ENCODE data around the gene PSMB7.

PSMB7 gene

GRCh38 chr9:124373851-124374250 lies 41.4 kb downstream of the PSMB7 start:
- Histone ChIP-seq H3K4me1 (ENCODE audit: control insufficient read depth in 5 of 5, insufficient read depth in 5 of 5, low read length in 5 of 5) (peaks cover 0 to 22% (median 9%) of the 10 kb centered on the region in 5 donors), H3K27me3 (ENCODE audit: control insufficient read depth in 5 of 5, insufficient read depth in 4 of 5, low read length in 5 of 5) (no peaks in the 10 kb centered on the region), H3K36me3 (ENCODE audit: control insufficient read depth in 5 of 5, insufficient read depth in 5 of 5, low read length in 5 of 5) (peaks cover 0 to 8% (median 0%) of the 10 kb centered on the region in 5 donors), H3K9ac (ENCODE audit: low read length in 5 of 5) (no peak overlapping the region), H3K9me3 (ENCODE audit: control insufficient read depth in 5 of 5, low read length in 5 of 5) (no peaks in the 10 kb centered on the region), H3K4me3 (ENCODE audit: low read depth in 1 of 5, low read length in 5 of 5) (no peak overlapping the region), H3K27ac (ENCODE audit: low read depth, low read length) (no peak overlapping the region)

GRCh38 chr9:124373386-124373785 lies 41.9 kb downstream of the PSMB7 start:
- no peak overlapping the region for H3K4me3 ChIP-seq (ENCODE audit: low read depth in 1 of 5, low read length in 5 of 5)
- H3K9ac ChIP-seq (ENCODE audit: low read length in 5 of 5), result no peak overlapping the region
- H3K36me3 ChIP-seq (ENCODE audit: control insufficient read depth in 5 of 5, insufficient read depth in 5 of 5, low read length in 5 of 5), result peaks cover 0 to 7% (median 0%) of the 10 kb centered on the region in 5 donors
- H3K9me3 ChIP-seq (ENCODE audit: control insufficient read depth in 5 of 5, low read length in 5 of 5), result no peaks in the 10 kb centered on the region
- H3K27me3 ChIP-seq (ENCODE audit: control insufficient read depth in 5 of 5, insufficient read depth in 4 of 5, low read length in 5 of 5), result no peaks in the 10 kb centered on the region
- peaks cover 0 to 21% (median 9%) of the 10 kb centered on the region in 5 donors for H3K4me1 ChIP-seq (ENCODE audit: control insufficient read depth in 5 of 5, insufficient read depth in 5 of 5, low read length in 5 of 5)
- H3K27ac ChIP-seq (ENCODE audit: low read depth, low read length), result no peak overlapping the region

- Histone ChIP-seq H3K27ac (ENCODE audit: low read depth, low read length) (no peak overlapping the region), H3K4me3 (ENCODE audit: low read depth in 1 of 5, low read length in 5 of 5) (no peak overlapping the region), H3K36me3 (ENCODE audit: control insufficient read depth in 5 of 5, insufficient read depth in 5 of 5, low read length in 5 of 5) (peaks cover 0 to 12% (median 3%) of the 10 kb centered on the region in 5 donors)
Measured at GRCh38 chr9:124372038-124372437, 43.2 kb downstream of the PSMB7 start.

GRCh38 chr9:124370896-124371582 lies 44.2 kb downstream of the PSMB7 start:
- no peak overlapping the region for H3K9ac ChIP-seq (ENCODE audit: low read length in 5 of 5)
- H3K4me1 ChIP-seq (ENCODE audit: control insufficient read depth in 5 of 5, insufficient read depth in 5 of 5, low read length in 5 of 5), result peaks cover 0 to 5% (median 0%) of the 10 kb centered on the region in 5 donors
- no peak overlapping the region for H3K4me3 ChIP-seq (ENCODE audit: low read depth in 1 of 5, low read length in 5 of 5)
- no peaks in the 10 kb centered on the region for H3K27me3 ChIP-seq (ENCODE audit: control insufficient read depth in 5 of 5, insufficient read depth in 4 of 5, low read length in 5 of 5)
- no peak overlapping the region for H3K27ac ChIP-seq (ENCODE audit: low read depth, low read length)
- peaks cover 0 to 16% (median 6%) of the 10 kb centered on the region in 5 donors for H3K36me3 ChIP-seq (ENCODE audit: control insufficient read depth in 5 of 5, insufficient read depth in 5 of 5, low read length in 5 of 5)
- H3K9me3 ChIP-seq (ENCODE audit: control insufficient read depth in 5 of 5, low read length in 5 of 5), result no peaks in the 10 kb centered on the region

More at GRCh38 chr9:124372038-124372437, 43.2 kb downstream of the PSMB7 start:
- Histone ChIP-seq H3K4me1 (ENCODE audit: control insufficient read depth in 5 of 5, insufficient read depth in 5 of 5, low read length in 5 of 5) (peaks cover 0 to 10% (median 0%) of the 10 kb centered on the region in 5 donors), H3K9ac (ENCODE audit: low read length in 5 of 5) (no peak overlapping the region), H3K9me3 (ENCODE audit: control insufficient read depth in 5 of 5, low read length in 5 of 5) (no peaks in the 10 kb centered on the region), H3K27me3 (ENCODE audit: control insufficient read depth in 5 of 5, insufficient read depth in 4 of 5, low read length in 5 of 5) (no peaks in the 10 kb centered on the region)

DNA sequence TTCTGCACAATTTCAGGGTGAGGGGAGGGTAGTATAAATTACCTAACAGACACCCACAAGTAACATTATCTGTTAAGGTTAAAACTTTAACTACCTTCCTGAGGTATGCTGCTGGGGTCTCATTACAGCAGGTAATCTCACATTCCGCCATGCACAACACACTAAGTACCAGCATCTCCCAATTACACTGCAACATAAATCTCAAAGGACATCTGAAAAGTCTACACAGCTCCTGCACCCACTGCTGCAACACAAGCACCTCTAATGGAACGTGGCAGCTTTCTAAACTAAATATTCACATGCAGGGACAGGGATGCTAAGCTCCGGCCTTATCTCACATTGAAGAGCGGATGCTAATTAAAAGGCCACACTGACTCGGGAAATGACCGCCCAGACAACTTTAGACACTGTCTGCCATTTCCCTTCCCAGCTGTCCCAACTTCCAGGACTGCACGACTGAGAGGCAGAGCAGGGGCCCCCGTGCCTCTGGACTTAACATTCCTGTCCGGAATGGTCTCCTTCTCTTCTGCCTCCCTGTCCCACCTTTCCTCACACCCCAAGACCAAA lies 45.9 kb downstream of the PSMB7 start:
- Histone ChIP-seq H3K27me3 (ENCODE audit: control insufficient read depth in 5 of 5, insufficient read depth in 4 of 5, low read length in 5 of 5) (no peaks in the 10 kb centered on the region), H3K9ac (ENCODE audit: low read length in 5 of 5) (no peak overlapping the region), H3K36me3 (ENCODE audit: control insufficient read depth in 5 of 5, insufficient read depth in 5 of 5, low read length in 5 of 5) (peaks cover 0 to 15% (median 12%) of the 10 kb centered on the region in 5 donors), H3K9me3 (ENCODE audit: control insufficient read depth in 5 of 5, low read length in 5 of 5) (no peaks in the 10 kb centered on the region), H3K27ac (ENCODE audit: low read depth, low read length) (no peak overlapping the region), H3K4me3 (ENCODE audit: low read depth in 1 of 5, low read length in 5 of 5) (no peak overlapping the region), H3K4me1 (ENCODE audit: control insufficient read depth in 5 of 5, insufficient read depth in 5 of 5, low read length in 5 of 5) (peaks cover 0 to 5% (median 0%) of the 10 kb centered on the region in 5 donors)

DNA sequence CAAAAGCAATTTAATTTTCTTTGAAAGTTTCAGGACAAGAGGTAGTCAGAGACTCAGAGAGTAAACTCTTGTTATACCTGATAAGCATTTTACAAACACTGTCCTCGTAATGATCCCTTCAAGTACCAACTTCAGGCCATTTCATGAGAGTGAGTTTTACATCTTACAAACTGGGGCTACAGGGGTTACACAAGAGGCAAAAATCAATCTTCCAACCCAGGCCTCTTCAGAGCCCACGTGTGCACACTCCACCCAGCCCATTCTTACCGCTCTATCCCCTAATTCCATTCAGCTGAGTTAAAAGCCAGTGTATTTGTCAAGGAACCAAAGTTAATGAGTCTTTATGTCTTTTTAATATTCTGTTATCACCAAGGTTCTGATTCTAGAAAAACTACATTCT lies 46.5 kb downstream of the PSMB7 start:
- H3K36me3 ChIP-seq (ENCODE audit: control insufficient read depth in 5 of 5, insufficient read depth in 5 of 5, low read length in 5 of 5), result peaks cover 0 to 18% (median 13%) of the 10 kb centered on the region in 5 donors
- H3K9ac ChIP-seq (ENCODE audit: low read length in 5 of 5), result no peak overlapping the region
- no peaks in the 10 kb centered on the region for H3K9me3 ChIP-seq (ENCODE audit: control insufficient read depth in 5 of 5, low read length in 5 of 5)
- no peak overlapping the region for H3K27ac ChIP-seq (ENCODE audit: low read depth, low read length)
- no peak overlapping the region for H3K4me3 ChIP-seq (ENCODE audit: low read depth in 1 of 5, low read length in 5 of 5)
- H3K4me1 ChIP-seq (ENCODE audit: control insufficient read depth in 5 of 5, insufficient read depth in 5 of 5, low read length in 5 of 5), result peaks cover 0 to 5% (median 0%) of the 10 kb centered on the region in 5 donors
- H3K27me3 ChIP-seq (ENCODE audit: control insufficient read depth in 5 of 5, insufficient read depth in 4 of 5, low read length in 5 of 5), result no peaks in the 10 kb centered on the region

- H3K4me1 ChIP-seq (ENCODE audit: control insufficient read depth in 5 of 5, insufficient read depth in 5 of 5, low read length in 5 of 5), result peaks cover 0 to 3% (median 0%) of the 10 kb centered on the region in 5 donors
- no peaks in the 10 kb centered on the region for H3K9me3 ChIP-seq (ENCODE audit: control insufficient read depth in 5 of 5, low read length in 5 of 5)
- no peak overlapping the region for H3K27ac ChIP-seq (ENCODE audit: low read depth, low read length)
- H3K9ac ChIP-seq (ENCODE audit: low read length in 5 of 5), result no peak overlapping the region
- no peaks in the 10 kb centered on the region for H3K27me3 ChIP-seq (ENCODE audit: control insufficient read depth in 5 of 5, insufficient read depth in 4 of 5, low read length in 5 of 5)
- no peak overlapping the region for H3K4me3 ChIP-seq (ENCODE audit: low read depth in 1 of 5, low read length in 5 of 5)
- H3K36me3 ChIP-seq (ENCODE audit: control insufficient read depth in 5 of 5, insufficient read depth in 5 of 5, low read length in 5 of 5), result peaks cover 0 to 21% (median 17%) of the 10 kb centered on the region in 5 donors
Measured at GRCh38 chr9:124366476-124367220, 48.6 kb downstream of the PSMB7 start.

DNA sequence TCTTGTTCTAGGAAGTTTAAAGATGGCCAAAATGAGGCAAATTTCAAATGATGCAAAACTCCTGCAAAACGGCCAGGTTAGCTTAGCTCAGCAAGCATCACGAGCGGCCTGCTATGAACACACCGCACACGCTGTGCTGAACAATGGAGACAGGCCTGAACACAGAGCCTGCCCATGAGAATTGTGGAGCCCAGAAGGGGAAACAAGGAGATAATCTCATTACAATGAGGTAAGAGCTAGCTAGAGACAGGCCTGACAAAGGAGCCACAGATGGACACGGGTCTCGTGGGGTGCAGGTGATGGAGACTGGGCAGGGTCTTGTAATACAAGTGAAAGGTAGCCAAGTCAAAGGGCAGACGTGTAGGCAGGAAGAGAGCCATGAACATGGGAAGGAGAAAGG lies 50.2 kb downstream of the PSMB7 start:
- H3K36me3 ChIP-seq (ENCODE audit: control insufficient read depth in 5 of 5, insufficient read depth in 5 of 5, low read length in 5 of 5), result peaks cover 0 to 21% (median 17%) of the 10 kb centered on the region in 5 donors

GRCh38 chr9:124364141-124364540 lies 51.1 kb downstream of the PSMB7 start:
- Histone ChIP-seq H3K9me3 (ENCODE audit: control insufficient read depth in 5 of 5, low read length in 5 of 5) (no peaks in the 10 kb centered on the region), H3K36me3 (ENCODE audit: control insufficient read depth in 5 of 5, insufficient read depth in 5 of 5, low read length in 5 of 5) (peaks cover 4 to 23% (median 17%) of the 10 kb centered on the region in 5 donors), H3K27me3 (ENCODE audit: control insufficient read depth in 5 of 5, insufficient read depth in 4 of 5, low read length in 5 of 5) (no peaks in the 10 kb centered on the region), H3K27ac (ENCODE audit: low read depth, low read length) (no peak overlapping the region), H3K4me1 (ENCODE audit: control insufficient read depth in 5 of 5, insufficient read depth in 5 of 5, low read length in 5 of 5) (no peaks in the 10 kb centered on the region), H3K9ac (ENCODE audit: low read length in 5 of 5) (no peak overlapping the region), H3K4me3 (ENCODE audit: low read depth in 1 of 5, low read length in 5 of 5) (no peak overlapping the region)

More for the DNA sequence above, 50.2 kb downstream of the PSMB7 start:
- Histone ChIP-seq H3K9me3 (ENCODE audit: control insufficient read depth in 5 of 5, low read length in 5 of 5) (no peaks in the 10 kb centered on the region), H3K9ac (ENCODE audit: low read length in 5 of 5) (no peak overlapping the region), H3K27ac (ENCODE audit: low read depth, low read length) (no peak overlapping the region), H3K27me3 (ENCODE audit: control insufficient read depth in 5 of 5, insufficient read depth in 4 of 5, low read length in 5 of 5) (no peaks in the 10 kb centered on the region), H3K4me1 (ENCODE audit: control insufficient read depth in 5 of 5, insufficient read depth in 5 of 5, low read length in 5 of 5) (no peaks in the 10 kb centered on the region), H3K4me3 (ENCODE audit: low read depth in 1 of 5, low read length in 5 of 5) (no peak overlapping the region)

All from subcutaneous abdominal adipose tissue (tissue), 5 donors.